Fibroblast of gingiva (primary cell): ENCODE results near the gene GADD45GIP1.
"Not testable (repeated sequence)": the region's sequence is repeated elsewhere in the genome, so short reads cannot be mapped to it uniquely, and the experiment has no call there.

ENCODE experiments used
- DNase-seq: peaks from one replicate; pipeline ENCODE4 v3.0.0-alpha.2; 2011; ENCODE audit warnings: low read depth

GADD45GIP1 gene

GRCh38 chr19:12957389-12957952 is 448 bp upstream of the GADD45GIP1 start:
- not testable (repeated sequence) for DNase-seq

GRCh38 chr19:12955996-12956395 is 1.0 kb downstream of the GADD45GIP1 start:
- no peak for DNase-seq

- DNase-seq = not testable (repeated sequence)
These were observed 1.4 kb downstream of the GADD45GIP1 start for GRCh38 chr19:12955575-12955974.

GRCh38 chr19:12954612-12954962 is 2.4 kb downstream of the GADD45GIP1 start:
- DNase-seq = no peak

GRCh38 chr19:12953799-12954611 is 3.0 kb downstream of the GADD45GIP1 start:
- no peak for DNase-seq

GRCh38 chr19:12953138-12953798 is 3.8 kb downstream of the GADD45GIP1 start:
- DNase-seq = no peak

GRCh38 chr19:12952488-12953137 is 4.4 kb downstream of the GADD45GIP1 start:
- peak; percentile 73 for DNase-seq

- not testable (repeated sequence) for DNase-seq
These were observed 5.0 kb downstream of the GADD45GIP1 start for GRCh38 chr19:12952050-12952449.

GRCh38 chr19:12949363-12950283 is 7.4 kb downstream of the GADD45GIP1 start:
- no peak for DNase-seq

GRCh38 chr19:12948612-12949362 is 8.2 kb downstream of the GADD45GIP1 start:
- DNase-seq = no peak

- DNase-seq = no peak
These were observed 9.1 kb downstream of the GADD45GIP1 start for GRCh38 chr19:12947702-12948611.

- DNase-seq = no peak
These were observed 10.1 kb downstream of the GADD45GIP1 start for GRCh38 chr19:12946731-12947496.

- DNase-seq = peak; percentile 85
These were observed 10.8 kb downstream of the GADD45GIP1 start for GRCh38 chr19:12946092-12946721.

GRCh38 chr19:12945479-12946091 is 11.4 kb downstream of the GADD45GIP1 start, which contains the start of gene RAD23A:
Gene RAD23A (plus strand): TSS chr19:12945862. CDS start chr19:12945949, 87 bp downstream.
- DNase-seq = peak; percentile 98

GRCh38 chr19:12944104-12944674 is 12.8 kb downstream of the GADD45GIP1 start:
- DNase-seq = no peak

GRCh38 chr19:12943437-12944044 is 13.5 kb downstream of the GADD45GIP1 start:
- no peak for DNase-seq

- DNase-seq = no peak
These were observed 16.1 kb downstream of the GADD45GIP1 start for GRCh38 chr19:12940897-12941296.
